H1 (cell line): Measurements from ENCODE around the gene ZNF837. TPM values are rescaled to one million over a fixed set of nuclear protein-coding genes. Genes with fewer than 3 reads are reported as not detected.

Source experiments
- JUN ChIP-seq: IDR thresholded peaks from 2 replicates; pipeline ENCODE4 v1.6.1; 2011; ENCODE audit warnings: low read depth, mild to moderate bottlenecking, improper control_type of control experiment, low read length
- RAD21 ChIP-seq, 2 experiments: IDR thresholded peaks in 1 of 2; conservative IDR thresholded peaks in 1 of 2; 2 replicates each; pipeline ENCODE4 v1.6.1; 2011; ENCODE audit warnings: low read depth in 2 of 2, low read length in 2 of 2, improper control_type of control experiment in 1 of 2, inconsistent platforms in 1 of 2, mild to moderate bottlenecking in 1 of 2, moderate library complexity in 1 of 2
- RXRA ChIP-seq: IDR thresholded peaks from 2 replicates; pipeline ENCODE4 v1.6.1; 2011; ENCODE audit warnings: low read depth, mild to moderate bottlenecking, low read length, moderate library complexity; ENCODE audit not compliant: insufficient read depth
- TAF7 ChIP-seq: optimal IDR thresholded peaks from 2 replicates; pipeline ENCODE3; 2011; ENCODE audit warnings: low read depth, mild to moderate bottlenecking, inconsistent platforms, low read length, moderate library complexity, borderline replicate concordance
- polyA plus RNA-seq, 7 experiments: library from polyadenylated mRNA; depleted of rRNA in 3 of 7; stranded (reverse) in 5 of 7; unstranded in 2 of 7; fragments of >200 nt in 5 of 7; fragments of 200-250 nt in 2 of 7; gene quantifications; 1 replicate in 5 of 7; 2 replicates in 1 of 7; 4 replicates in 1 of 7; pipeline versions ENCODE4 v1.2.1 to v1.2.3, GENCODE V29; 2011 to 2013; ENCODE audit warnings: missing spikeins in 2 of 7, mixed read lengths in 2 of 7
- total RNA-seq: library from RNA; stranded (reverse); fragmentation: NEBNext Ultra II Directional; extraction: Animal tissue kit (Norgen Biotek cat#: 25700); gene quantifications from 2 replicates; pipeline ENCODE4 v1.2.1, GENCODE V29; 2021

Gene ZNF837
- total and polyA plus RNA-seq, 2 of the 8 experiments (the other 6 are each of a cell fraction or from before 2014, with no cell fraction given), result 1.9 to 3.3 TPM

GRCh38 chr19:58409010-58409790 lies 28.4 kb upstream of the ZNF837 start (continued):
- TF ChIP-seq RXRA (no peak), TAF7 (no peak), JUN (no peak), RAD21 (IDR thresholded peaks at IDR 0.05 in 1 of 2, conservative IDR thresholded peaks at IDR 0.05 in 1 of 2; ENCODE audit: low read depth in 2 of 2, low read length in 2 of 2) (no peak)
